Tibial nerve (tissue), 4 donors: ENCODE results near the gene THEMIS2. TPM values are rescaled to one million over a fixed set of nuclear protein-coding genes. Genes with fewer than 3 reads are reported as not detected.

Source experiments
- DNase-seq, 2 donors: peaks; one replicate each; pipeline ENCODE4 v3.0.0-alpha.2; 2019; ENCODE audit warnings: low spot score in 2 of 2
- H3K27ac ChIP-seq, 4 donors: fragments of 200-600 bp; sonication (generic) in 3 of 4; one replicate each; pipeline ENCODE4 v1.5.1; 2017 to 2019; ENCODE audit warnings: mild to moderate bottlenecking in 1 of 4
- H3K27me3 ChIP-seq, 2 donors: fragments of 200-600 bp; sonication (generic) in 1 of 2; one replicate each; pipeline versions ENCODE4 v1.5.1 to v1.6.0; 2017 to 2019
- H3K36me3 ChIP-seq, 3 donors: fragments of 200-600 bp; sonication (generic); one replicate each; pipeline ENCODE4 v1.5.1; 2018 to 2019
- H3K4me1 ChIP-seq, 4 donors: fragments of 200-600 bp; sonication (generic) in 3 of 4; one replicate each; pipeline ENCODE4 v1.5.1; 2017 to 2019
- H3K4me3 ChIP-seq, 4 donors: fragments of 200-600 bp; sonication (generic) in 3 of 4; one replicate each; pipeline ENCODE4 v1.5.1; 2017 to 2019; ENCODE audit warnings: mild to moderate bottlenecking in 1 of 4, moderate library complexity in 1 of 4
- H3K9me3 ChIP-seq, 4 donors: fragments of 200-600 bp; sonication (generic) in 3 of 4; one replicate each; pipeline ENCODE4 v1.5.1; 2017 to 2019
- CTCF ChIP-seq, 5 experiments: fragments of 200-600 bp in 3 of 5; fragments of 450-650 bp in 2 of 5; sonication (generic) in 3 of 5; IDR thresholded peaks; one replicate each; pipeline ENCODE4 v1.5.1; 2016 to 2019; ENCODE audit warnings: antibody characterized with exemption in 5 of 5, mild to moderate bottlenecking in 3 of 5, moderate library complexity in 2 of 5
- EP300 ChIP-seq, 2 donors: sonication (generic); formaldehyde crosslinking; IDR thresholded peaks; one replicate each; pipeline ENCODE4 v1.6.1; 2017; ENCODE audit warnings: antibody characterized with exemption in 2 of 2, mild to moderate bottlenecking in 1 of 2
- POLR2A ChIP-seq, 2 donors: fragments of 450-650 bp; IDR thresholded peaks; one replicate each; pipeline ENCODE4 v1.6.1; 2017; ENCODE audit warnings: antibody characterized with exemption in 2 of 2, mild to moderate bottlenecking in 2 of 2, moderate library complexity in 2 of 2
- WGBS, 2 donors: methylation state at CpG; one replicate each; pipeline ENCODE4 v1.1.5; 2018; 5-methylcytosine and 5-hydroxymethylcytosine counted together
- total RNA-seq, 4 donors: library from RNA; depleted of rRNA; stranded (reverse); fragments of >200 nt; gene quantifications; one replicate each; pipeline ENCODE4 v1.1.0, GENCODE V29; 2016

The THEMIS2 gene
- total RNA-seq, 4 donors from 2014 or later: 13.2 to 50.7 (median 23.7) TPM

- Histone ChIP-seq H3K36me3 (no peaks in the 10 kb centered on the region), H3K4me3 (no peak overlapping the region), H3K27me3 (no peaks in the 10 kb centered on the region), H3K27ac (no peak overlapping the region), H3K9me3 (no peaks in the 10 kb centered on the region), H3K4me1 (peaks cover 0 to 12% (median 7%) of the 10 kb centered on the region in 4 donors)
- 70 to 81% methylated on average over 12 to 14 of the region's 14 CpGs for WGBS, 2 donors
- DNase-seq: no peak
- no peak for TF ChIP-seq CTCF (IDR thresholded peaks at IDR 0.05)
- TF ChIP-seq EP300 (IDR thresholded peaks at IDR 0.05): no peak
- TF ChIP-seq POLR2A (IDR thresholded peaks at IDR 0.05): no peak
Measured at GRCh38 chr1:27858949-27859576, 13.3 kb upstream of the THEMIS2 start.

- H3K4me3 ChIP-seq: no peak overlapping the region
- no peak for TF ChIP-seq EP300 (IDR thresholded peaks at IDR 0.05)
- TF ChIP-seq CTCF (IDR thresholded peaks at IDR 0.05): no peak
- no peak for TF ChIP-seq POLR2A (IDR thresholded peaks at IDR 0.05)
- WGBS, 2 donors: 91 to 93% methylated on average over 10 of the region's 10 CpGs
- DNase-seq: no peak
- peaks cover 0 to 15% (median 7%) of the 10 kb centered on the region in 4 donors for H3K4me1 ChIP-seq
- no peak overlapping the region for H3K27ac ChIP-seq
- H3K27me3 ChIP-seq: no peaks in the 10 kb centered on the region
- H3K9me3 ChIP-seq: no peaks in the 10 kb centered on the region
- no peaks in the 10 kb centered on the region for H3K36me3 ChIP-seq
Measured at GRCh38 chr1:27861436-27861835, 10.9 kb upstream of the THEMIS2 start.

- Histone ChIP-seq H3K4me3 (no peak overlapping the region), H3K9me3 (no peaks in the 10 kb centered on the region), H3K4me1 (peaks cover 0 to 15% (median 7%) of the 10 kb centered on the region in 4 donors), H3K36me3 (no peaks in the 10 kb centered on the region), H3K27me3 (no peaks in the 10 kb centered on the region), H3K27ac (peak overlapping the region in 2 of 4 donors; percentile 78)
- no peak for DNase-seq
- 84 to 87% methylated on average over 3 of the region's 3 CpGs for WGBS, 2 donors
- TF ChIP-seq EP300 (IDR thresholded peaks at IDR 0.05): no peak
- TF ChIP-seq POLR2A (IDR thresholded peaks at IDR 0.05): no peak
- no peak for TF ChIP-seq CTCF (IDR thresholded peaks at IDR 0.05)
Measured at GRCh38 chr1:27862004-27862403, 10.3 kb upstream of the THEMIS2 start.

- H3K4me3 ChIP-seq: no peak overlapping the region
- WGBS, 2 donors: 69 to 76% methylated on average over 8 to 9 of the region's 9 CpGs
- TF ChIP-seq CTCF (IDR thresholded peaks at IDR 0.05) (no peak), POLR2A (IDR thresholded peaks at IDR 0.05) (peak in 1 of 2 donors; percentile 18), EP300 (IDR thresholded peaks at IDR 0.05) (peak; percentile 68 to 87)
- peak in 1 of 2 donors; percentile 74 for DNase-seq
- H3K27me3 ChIP-seq: no peaks in the 10 kb centered on the region
- no peaks in the 10 kb centered on the region for H3K9me3 ChIP-seq
- H3K27ac ChIP-seq: peak overlapping the region in 3 of 4 donors; percentile 67 to 78 (median 78)
- H3K4me1 ChIP-seq: peaks cover 0 to 15% (median 6%) of the 10 kb centered on the region in 4 donors
- no peaks in the 10 kb centered on the region for H3K36me3 ChIP-seq
Measured at GRCh38 chr1:27862671-27863537, 9.4 kb upstream of the THEMIS2 start.

GRCh38 chr1:27863538-27863915 is 8.8 kb upstream of the THEMIS2 start:
- H3K4me3 ChIP-seq: no peak overlapping the region
- DNase-seq: no peak
- WGBS, 2 donors: 69 to 79% methylated on average over 1 of the region's 1 CpG
- no peaks in the 10 kb centered on the region for H3K9me3 ChIP-seq
- no peaks in the 10 kb centered on the region for H3K36me3 ChIP-seq
- H3K27me3 ChIP-seq: no peaks in the 10 kb centered on the region
- peaks cover 0 to 12% (median 3%) of the 10 kb centered on the region in 4 donors for H3K4me1 ChIP-seq
- H3K27ac ChIP-seq: peak overlapping the region in 3 of 4 donors; percentile 55 to 78 (median 57)
- TF ChIP-seq EP300 (IDR thresholded peaks at IDR 0.05) (no peak), CTCF (IDR thresholded peaks at IDR 0.05) (no peak), POLR2A (IDR thresholded peaks at IDR 0.05) (no peak)
